ENCODE data around the gene TRIM25.

GRCh38 chr17:56868716-56869115, 45.1 kb downstream of the TRIM25 start:
- TF ChIP-seq CTCF (IDR thresholded peaks at IDR 0.05) (no peak), POLR2A (IDR thresholded peaks at IDR 0.05) (no peak)

All from adrenal gland (tissue), 5 donors.